ENCODE data around the gene ZNF778. TPM values are rescaled to one million over a fixed set of nuclear protein-coding genes. Genes with fewer than 3 reads are reported as not detected.

The ZNF778 gene
- total RNA-seq, 2 experiments from 2014 or later = 4.9 to 7.4 TPM

GRCh38 chr16:89280546-89281188, 63.2 kb downstream of the ZNF778 start:
- CTCF ChIA-PET = no interaction called here
- H3K36me3 Mint-ChIP-seq (ENCODE audit: low read depth) = peaks cover 15% of the 10 kb centered on the region
- H3K4me3 Mint-ChIP-seq = no peak overlapping the region

DNA sequence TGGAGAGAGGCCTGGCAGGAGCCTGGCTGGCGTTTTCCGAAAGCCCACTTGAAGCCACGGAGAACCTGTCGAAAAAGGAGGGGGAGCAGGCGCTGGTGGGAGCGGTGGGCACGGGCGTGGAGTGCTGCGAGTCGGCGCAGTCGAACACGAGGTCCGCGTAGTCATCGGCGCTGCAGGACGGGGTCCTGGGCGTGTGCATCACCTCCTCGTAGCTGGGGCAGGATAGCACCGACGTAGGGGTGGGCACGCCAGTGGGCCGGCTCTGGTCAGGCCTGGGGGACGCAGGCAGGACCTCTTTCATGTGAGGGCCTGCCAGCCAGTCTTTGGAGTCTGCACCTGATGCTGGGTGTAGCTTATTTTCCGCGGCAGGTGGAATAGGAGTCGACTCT, 63.7 kb downstream of the ZNF778 start:
- no peaks in the 10 kb centered on the region for H3K4me1 Mint-ChIP-seq (ENCODE audit: low read depth)
- POLR2A ChIA-PET = no interaction called here
- H3K4me3 Mint-ChIP-seq = no peak overlapping the region
- ATAC-seq (no peak), DNase-seq (no peak)
- H3K27me3 Mint-ChIP-seq (ENCODE audit: low read depth) = no peaks in the 10 kb centered on the region
- CTCF ChIA-PET = no interaction called here
- H3K36me3 Mint-ChIP-seq (ENCODE audit: low read depth) = peaks cover 16% of the 10 kb centered on the region
- H3K27ac Mint-ChIP-seq = no peak overlapping the region
- H3K9me3 Mint-ChIP-seq (ENCODE audit: insufficient read depth) = no peaks in the 10 kb centered on the region

More at GRCh38 chr16:89280546-89281188, 63.2 kb downstream of the ZNF778 start:
- no peak for DNase-seq
- ATAC-seq = no peak
- H3K4me1 Mint-ChIP-seq (ENCODE audit: low read depth) = no peaks in the 10 kb centered on the region
- no peaks in the 10 kb centered on the region for H3K27me3 Mint-ChIP-seq (ENCODE audit: low read depth)
- no peak overlapping the region for H3K27ac Mint-ChIP-seq
- POLR2A ChIA-PET = no interaction called here
- H3K9me3 Mint-ChIP-seq (ENCODE audit: insufficient read depth) = no peaks in the 10 kb centered on the region

DNA sequence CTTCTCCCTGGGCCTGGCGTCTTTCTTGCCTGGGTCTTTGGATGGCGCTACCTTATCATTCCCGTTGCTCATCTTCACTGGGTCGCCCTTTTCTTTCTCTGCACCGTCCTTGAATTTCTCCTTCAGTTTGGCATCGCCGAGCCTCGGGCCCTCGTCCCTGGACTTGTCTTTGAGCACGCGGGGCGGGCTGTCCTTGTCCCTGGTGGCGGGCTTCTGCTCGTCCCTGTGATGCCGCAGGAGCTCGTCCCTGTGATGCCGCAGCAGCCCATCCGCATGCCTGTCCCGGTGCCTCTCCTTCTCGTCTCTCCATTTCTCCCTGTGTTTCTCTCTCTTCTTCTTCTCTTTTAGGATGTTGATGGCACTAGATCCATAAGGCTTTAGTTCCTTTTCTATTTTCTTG, 64.3 kb downstream of the ZNF778 start:
- no peak overlapping the region for H3K4me3 Mint-ChIP-seq
- H3K36me3 Mint-ChIP-seq (ENCODE audit: low read depth) = peaks cover 18% of the 10 kb centered on the region
- H3K27me3 Mint-ChIP-seq (ENCODE audit: low read depth) = no peaks in the 10 kb centered on the region
- ChIA-PET POLR2A (no interaction called here), CTCF (no interaction called here)
- no peak overlapping the region for H3K27ac Mint-ChIP-seq
- ATAC-seq = no peak
- H3K9me3 Mint-ChIP-seq (ENCODE audit: insufficient read depth) = no peaks in the 10 kb centered on the region
- DNase-seq = no peak
- no peaks in the 10 kb centered on the region for H3K4me1 Mint-ChIP-seq (ENCODE audit: low read depth)

DNA sequence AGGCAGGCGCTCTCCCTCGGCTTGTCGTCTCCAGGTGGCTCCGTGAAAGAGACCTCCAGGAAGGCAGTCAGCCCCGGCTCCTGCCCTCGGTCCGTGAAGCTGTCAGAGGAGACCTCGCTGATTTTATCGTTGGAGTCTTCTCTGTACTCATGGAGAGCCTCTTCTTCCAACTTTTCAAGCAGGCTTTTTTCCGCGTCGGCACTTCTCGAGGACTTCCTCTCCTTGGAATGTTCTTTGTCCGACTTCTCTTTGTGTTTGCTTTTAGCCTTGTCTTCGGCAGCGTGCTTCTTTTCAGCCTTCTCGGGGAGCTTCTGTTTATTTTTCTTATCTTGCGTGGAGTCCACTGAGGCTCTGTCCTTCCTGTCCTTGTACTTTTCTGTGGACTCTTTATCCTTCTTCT, 65.0 kb downstream of the ZNF778 start:
- DNase-seq = no peak

GRCh38 chr16:89283449-89283848, 65.9 kb downstream of the ZNF778 start:
- Mint-ChIP-seq H3K9me3 (ENCODE audit: insufficient read depth) (no peaks in the 10 kb centered on the region), H3K4me1 (ENCODE audit: low read depth) (no peaks in the 10 kb centered on the region), H3K4me3 (no peak overlapping the region), H3K27me3 (ENCODE audit: low read depth) (no peaks in the 10 kb centered on the region), H3K36me3 (ENCODE audit: low read depth) (peaks cover 22% of the 10 kb centered on the region), H3K27ac (no peak overlapping the region)
- DNase-seq (no peak), ATAC-seq (no peak)
- POLR2A ChIA-PET = interaction anchor here (1.0 kb wide), 1 partner anchor 10 kb away, joined by 3 read pairs; no protein-coding TSS in a partner anchor
- CTCF ChIA-PET = no interaction called here

More for the DNA sequence above, 65.0 kb downstream of the ZNF778 start:
- ATAC-seq = no peak
- H3K27ac Mint-ChIP-seq = no peak overlapping the region
- H3K27me3 Mint-ChIP-seq (ENCODE audit: low read depth) = no peaks in the 10 kb centered on the region
- ChIA-PET CTCF (no interaction called here), POLR2A (interaction anchor here (1.0 kb wide), 1 partner anchor 11 kb away, joined by 3 read pairs; no protein-coding TSS in a partner anchor)
- H3K36me3 Mint-ChIP-seq (ENCODE audit: low read depth) = peaks cover 17% of the 10 kb centered on the region
- no peak overlapping the region for H3K4me3 Mint-ChIP-seq
- H3K9me3 Mint-ChIP-seq (ENCODE audit: insufficient read depth) = no peaks in the 10 kb centered on the region
- no peaks in the 10 kb centered on the region for H3K4me1 Mint-ChIP-seq (ENCODE audit: low read depth)

GRCh38 chr16:89285381-89285780, 67.9 kb downstream of the ZNF778 start:
- Mint-ChIP-seq H3K27ac (no peak overlapping the region), H3K9me3 (ENCODE audit: insufficient read depth) (no peaks in the 10 kb centered on the region), H3K4me1 (ENCODE audit: low read depth) (peaks cover 5% of the 10 kb centered on the region), H3K4me3 (no peak overlapping the region), H3K27me3 (ENCODE audit: low read depth) (no peaks in the 10 kb centered on the region), H3K36me3 (ENCODE audit: low read depth) (peaks cover 29% of the 10 kb centered on the region)
- no peak for ATAC-seq
- no peak for DNase-seq
- CTCF ChIA-PET = no interaction called here
- POLR2A ChIA-PET = no interaction called here

- ATAC-seq (no peak), DNase-seq (no peak)
- H3K27ac Mint-ChIP-seq = no peak overlapping the region
- POLR2A ChIA-PET = no interaction called here
- no peak overlapping the region for H3K4me3 Mint-ChIP-seq
- CTCF ChIA-PET = interaction anchor here (0.9 kb wide), 1 partner anchor 223 kb away, joined by 3 read pairs; no protein-coding TSS in a partner anchor
- H3K9me3 Mint-ChIP-seq (ENCODE audit: insufficient read depth) = no peaks in the 10 kb centered on the region
- peaks cover 5% of the 10 kb centered on the region for H3K4me1 Mint-ChIP-seq (ENCODE audit: low read depth)
- no peaks in the 10 kb centered on the region for H3K27me3 Mint-ChIP-seq (ENCODE audit: low read depth)
- H3K36me3 Mint-ChIP-seq (ENCODE audit: low read depth) = peaks cover 25% of the 10 kb centered on the region
These were observed 68.6 kb downstream of the ZNF778 start for GRCh38 chr16:89286096-89286495.

Other genes starting within 250 kb of the ZNF778 start
- not detected for gene CBFA2T3, start 240.5 kb upstream of the ZNF778 start, total RNA-seq
- 10 to 100 TPM; 38.6 to 45.1 TPM for gene ACSF3, start 123.9 kb upstream of the ZNF778 start, total RNA-seq
- not detected for gene CDH15, start 46.0 kb upstream of the ZNF778 start, total RNA-seq
- not detected for gene SLC22A31, start 17.2 kb upstream of the ZNF778 start, total RNA-seq